Nephron (organoid): Measurements from ENCODE around the gene LHX3.

Experiments used
- H3K27ac Mint-ChIP-seq, 3 experiments: 2 replicates each; pipeline ENCODE4 v1.8.0; 2020; ENCODE audit warnings: mixed read lengths in 3 of 3, mild to moderate bottlenecking in 2 of 3, moderate library complexity in 1 of 3
- H3K27me3 Mint-ChIP-seq: 2 replicates; pipeline ENCODE4 v1.8.0; 2021; ENCODE audit warnings: low read depth, mild to moderate bottlenecking, moderate library complexity, mixed read lengths
- H3K36me3 Mint-ChIP-seq: 2 replicates; pipeline ENCODE4 v1.8.0; 2020; ENCODE audit warnings: low read depth, mixed read lengths
- H3K4me1 Mint-ChIP-seq: 2 replicates; pipeline ENCODE4 v1.8.0; 2020; ENCODE audit warnings: mixed read lengths
- H3K4me3 Mint-ChIP-seq, 3 experiments: 2 replicates each; pipeline ENCODE4 v1.8.0; 2020; ENCODE audit warnings: mild to moderate bottlenecking in 3 of 3, mixed read lengths in 3 of 3, moderate library complexity in 2 of 3
- H3K9me3 Mint-ChIP-seq: 2 replicates; pipeline ENCODE4 v1.8.0; 2020; ENCODE audit warnings: mixed read lengths
- TF ChIP-seq, protein P1 (sequence below), 3 experiments: fragments of 200-600 bp; sonication (generic); IDR thresholded peaks; one replicate each; pipeline ENCODE4 v1.5.0; 2021; ENCODE audit warnings: antibody characterized with exemption in 3 of 3; ENCODE audit not compliant: unreplicated experiment in 3 of 3

Gene LHX3

DNA sequence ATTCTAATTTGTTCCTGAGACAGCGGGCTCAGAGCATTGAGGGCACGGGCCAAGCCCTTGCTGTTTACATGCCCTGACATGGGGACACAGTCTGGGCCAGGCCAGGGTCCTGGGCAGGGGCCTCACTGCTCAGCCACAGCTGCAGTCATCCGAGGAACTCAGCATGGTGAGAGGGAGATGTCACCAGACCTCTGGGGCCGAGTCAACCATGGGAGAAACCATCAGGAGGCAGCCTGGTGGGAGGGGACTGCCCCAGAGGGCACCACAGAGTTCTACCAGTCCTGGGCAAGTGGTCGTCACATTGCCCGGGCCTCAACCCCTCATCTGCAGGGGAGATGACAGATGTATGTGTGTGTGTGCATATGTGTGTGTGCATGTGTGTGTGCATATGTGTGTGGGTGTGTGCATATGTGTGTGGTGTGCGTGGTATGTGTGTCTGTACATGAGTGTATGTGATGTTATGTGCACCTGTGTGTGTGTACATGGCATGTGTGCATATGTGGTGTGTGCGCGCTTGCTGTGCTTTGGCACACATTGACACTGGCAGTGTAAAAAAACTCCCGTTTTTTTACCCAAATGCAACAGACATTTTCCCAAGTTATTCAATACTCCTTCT lies 43.8 kb downstream of the LHX3 start:
- Mint-ChIP-seq H3K4me3 (no peak overlapping the region), H3K9me3 (peaks cover 17% of the 10 kb centered on the region), H3K27me3 (peaks cover 44% of the 10 kb centered on the region), H3K4me1 (peaks cover 14% of the 10 kb centered on the region), H3K27ac (peak overlapping the region in 1 of 3 experiments; percentile 38), H3K36me3 (peaks cover 3% of the 10 kb centered on the region)
- TF ChIP-seq, protein P1, sequence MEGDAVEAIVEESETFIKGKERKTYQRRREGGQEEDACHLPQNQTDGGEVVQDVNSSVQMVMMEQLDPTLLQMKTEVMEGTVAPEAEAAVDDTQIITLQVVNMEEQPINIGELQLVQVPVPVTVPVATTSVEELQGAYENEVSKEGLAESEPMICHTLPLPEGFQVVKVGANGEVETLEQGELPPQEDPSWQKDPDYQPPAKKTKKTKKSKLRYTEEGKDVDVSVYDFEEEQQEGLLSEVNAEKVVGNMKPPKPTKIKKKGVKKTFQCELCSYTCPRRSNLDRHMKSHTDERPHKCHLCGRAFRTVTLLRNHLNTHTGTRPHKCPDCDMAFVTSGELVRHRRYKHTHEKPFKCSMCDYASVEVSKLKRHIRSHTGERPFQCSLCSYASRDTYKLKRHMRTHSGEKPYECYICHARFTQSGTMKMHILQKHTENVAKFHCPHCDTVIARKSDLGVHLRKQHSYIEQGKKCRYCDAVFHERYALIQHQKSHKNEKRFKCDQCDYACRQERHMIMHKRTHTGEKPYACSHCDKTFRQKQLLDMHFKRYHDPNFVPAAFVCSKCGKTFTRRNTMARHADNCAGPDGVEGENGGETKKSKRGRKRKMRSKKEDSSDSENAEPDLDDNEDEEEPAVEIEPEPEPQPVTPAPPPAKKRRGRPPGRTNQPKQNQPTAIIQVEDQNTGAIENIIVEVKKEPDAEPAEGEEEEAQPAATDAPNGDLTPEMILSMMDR (IDR thresholded peaks at IDR 0.05; ENCODE audit: unreplicated experiment in 3 of 3), result no peak

DNA sequence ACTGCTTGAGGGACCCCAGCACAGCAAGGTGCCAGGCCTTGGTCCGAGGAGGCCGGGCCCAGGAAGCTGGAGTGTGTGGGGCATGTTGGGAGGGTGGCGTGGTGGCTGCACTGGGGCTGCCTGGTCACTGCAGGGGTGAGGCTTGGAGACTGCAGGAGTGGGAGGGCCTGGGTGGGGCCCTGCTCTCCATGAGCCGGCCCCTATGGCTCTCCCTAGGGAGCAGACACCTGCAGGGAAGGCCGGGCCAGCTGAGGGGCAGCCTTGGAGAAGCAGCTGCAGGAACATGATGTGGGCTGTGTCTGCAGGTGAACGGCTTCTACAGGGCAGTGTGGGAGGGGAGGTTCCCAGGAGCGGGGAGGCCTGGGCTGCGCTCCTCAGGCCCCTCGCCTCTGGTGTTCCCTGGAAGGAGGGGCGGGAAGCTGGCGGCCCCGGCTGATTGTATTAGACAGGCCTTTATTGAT lies 44.5 kb downstream of the LHX3 start:
- H3K36me3 Mint-ChIP-seq, result peaks cover 3% of the 10 kb centered on the region

GRCh38 chr9:136159851-136160250 lies 45.1 kb downstream of the LHX3 start:
- no peak overlapping the region for H3K4me3 Mint-ChIP-seq
- peaks cover 20% of the 10 kb centered on the region for H3K4me1 Mint-ChIP-seq
- no peak overlapping the region for H3K27ac Mint-ChIP-seq
- H3K36me3 Mint-ChIP-seq, result peaks cover 3% of the 10 kb centered on the region
- TF ChIP-seq, protein P1 (IDR thresholded peaks at IDR 0.05; ENCODE audit: unreplicated experiment in 3 of 3), result no peak
- peaks cover 50% of the 10 kb centered on the region for H3K27me3 Mint-ChIP-seq
- H3K9me3 Mint-ChIP-seq, result peaks cover 6% of the 10 kb centered on the region

More for the DNA sequence above, 44.5 kb downstream of the LHX3 start:
- Mint-ChIP-seq H3K4me3 (no peak overlapping the region), H3K27me3 (peaks cover 50% of the 10 kb centered on the region), H3K4me1 (peaks cover 15% of the 10 kb centered on the region), H3K27ac (no peak overlapping the region), H3K9me3 (peaks cover 12% of the 10 kb centered on the region)
- TF ChIP-seq, protein P1 (IDR thresholded peaks at IDR 0.05; ENCODE audit: unreplicated experiment in 3 of 3), result no peak

GRCh38 chr9:136157477-136158265 lies 47.3 kb downstream of the LHX3 start:
- peaks cover 57% of the 10 kb centered on the region for H3K27me3 Mint-ChIP-seq
- no peaks in the 10 kb centered on the region for H3K9me3 Mint-ChIP-seq
- TF ChIP-seq, protein P1 (IDR thresholded peaks at IDR 0.05; ENCODE audit: unreplicated experiment in 3 of 3), result no peak
- no peaks in the 10 kb centered on the region for H3K36me3 Mint-ChIP-seq
- peak overlapping the region in 2 of 3 experiments; percentile 23 to 27 for H3K27ac Mint-ChIP-seq
- no peak overlapping the region for H3K4me3 Mint-ChIP-seq
- H3K4me1 Mint-ChIP-seq, result peaks cover 20% of the 10 kb centered on the region

GRCh38 chr9:136156209-136157120 lies 48.5 kb downstream of the LHX3 start:
- H3K9me3 Mint-ChIP-seq, result peaks cover 4% of the 10 kb centered on the region
- H3K27ac Mint-ChIP-seq, result no peak overlapping the region
- H3K4me3 Mint-ChIP-seq, result peak overlapping the region in 2 of 3 experiments; percentile 32 to 43
- peaks cover 20% of the 10 kb centered on the region for H3K4me1 Mint-ChIP-seq
- TF ChIP-seq, protein P1 (IDR thresholded peaks at IDR 0.05; ENCODE audit: unreplicated experiment in 3 of 3), result no peak
- H3K27me3 Mint-ChIP-seq, result peaks cover 61% of the 10 kb centered on the region
- H3K36me3 Mint-ChIP-seq, result no peaks in the 10 kb centered on the region
